ENCODE data around the gene KLRK1. TPM values are rescaled to one million over a fixed set of nuclear protein-coding genes. Genes with fewer than 3 reads are reported as not detected.
"Not testable (repeated sequence)": the region's sequence is repeated elsewhere in the genome, so short reads cannot be mapped to it uniquely, and the experiment has no call there.

KLRK1 gene
- total and polyA plus RNA-seq, 2 donors (not counting 1 experiment from before 2014, with no cell fraction given), result 0.84 to 2.1 TPM

DNA sequence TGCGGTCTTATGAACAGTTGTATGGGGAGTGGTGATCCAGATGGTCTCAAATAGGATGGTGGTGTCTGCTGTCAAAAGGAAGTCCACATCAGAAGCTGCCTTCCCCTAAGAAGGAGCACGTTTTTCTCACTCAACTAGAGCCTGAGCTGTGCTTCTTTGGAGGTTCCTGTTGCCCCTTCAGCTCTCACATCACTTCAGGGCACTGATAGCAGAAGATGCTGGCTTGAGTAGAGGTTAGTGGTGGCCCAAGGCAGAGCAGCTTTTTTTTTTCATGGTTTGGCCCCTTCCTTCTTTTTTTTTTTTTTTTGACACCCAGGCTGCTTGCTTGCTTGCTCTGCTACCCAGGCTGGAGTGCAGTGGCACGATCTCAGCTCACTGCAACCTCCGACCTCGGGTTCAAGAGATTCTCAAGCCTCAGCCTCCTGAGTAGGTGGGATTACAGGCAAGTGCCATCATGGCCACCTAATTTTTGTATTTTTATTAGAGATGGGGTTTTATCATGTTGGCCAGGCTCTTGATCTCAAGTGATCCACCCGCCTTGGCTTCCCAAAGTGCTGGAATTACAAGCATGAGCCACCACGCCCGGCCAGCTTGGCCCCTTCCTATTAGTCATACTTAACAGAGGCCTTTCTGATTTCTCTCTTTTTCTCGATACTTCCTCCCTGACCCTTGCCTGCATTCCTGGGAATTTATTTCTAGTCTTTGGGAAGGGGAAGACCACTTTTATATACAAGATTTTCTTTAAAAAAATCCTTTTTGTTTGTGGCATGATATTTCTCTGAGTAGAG lies 50.6 kb downstream of the KLRK1 start:
- H3K4me2 ChIP-seq (replicated peaks; ENCODE audit: low read depth, low read length, poor library complexity, severe bottlenecking), result no peak overlapping the region
- DNase-seq (no peak), ATAC-seq (ENCODE audit: low read depth) (no peak)
- WGBS (ENCODE audit: insufficient coverage), result 83% methylated on average over 4 of the region's 9 CpGs
- POLR2A ChIA-PET, result no interaction called here
- peaks cover 6 to 7% of the 10 kb centered on the region in 2 donors for H3K4me1 ChIP-seq (ENCODE audit: control insufficient read depth in 2 of 2, insufficient read depth in 2 of 2, low read length in 2 of 2)
- no peak overlapping the region for H3K4me3 Mint-ChIP-seq
- H3K27ac Mint-ChIP-seq, result peak overlapping the region; percentile 39
- H2AFZ ChIP-seq (ENCODE audit: insufficient read depth, low read depth, low read length, poor library complexity, severe bottlenecking), result no peak overlapping the region
- no peak overlapping the region for H3K4me3 ChIP-seq (ENCODE audit: control extremely low read depth in 1 of 5, extremely low read depth in 1 of 5, insufficient read depth in 1 of 5, low read depth in 2 of 5, low read length in 4 of 5)
- H3K79me2 ChIP-seq (ENCODE audit: control insufficient read depth, insufficient read depth, low read length), result no peaks in the 10 kb centered on the region
- intact Hi-C loops (cut with micrococcal nuclease), result no loop called here
- H3K36me3 ChIP-seq (replicated peaks in 1 of 2; ENCODE audit: control extremely low read depth in 1 of 2, control insufficient read depth in 1 of 2, extremely low read depth in 1 of 2, insufficient read depth in 2 of 2, low read length in 1 of 2), result no peaks in the 10 kb centered on the region
- peaks cover 15% of the 10 kb centered on the region for H3K4me1 Mint-ChIP-seq
- TF ChIP-seq, protein P1, sequence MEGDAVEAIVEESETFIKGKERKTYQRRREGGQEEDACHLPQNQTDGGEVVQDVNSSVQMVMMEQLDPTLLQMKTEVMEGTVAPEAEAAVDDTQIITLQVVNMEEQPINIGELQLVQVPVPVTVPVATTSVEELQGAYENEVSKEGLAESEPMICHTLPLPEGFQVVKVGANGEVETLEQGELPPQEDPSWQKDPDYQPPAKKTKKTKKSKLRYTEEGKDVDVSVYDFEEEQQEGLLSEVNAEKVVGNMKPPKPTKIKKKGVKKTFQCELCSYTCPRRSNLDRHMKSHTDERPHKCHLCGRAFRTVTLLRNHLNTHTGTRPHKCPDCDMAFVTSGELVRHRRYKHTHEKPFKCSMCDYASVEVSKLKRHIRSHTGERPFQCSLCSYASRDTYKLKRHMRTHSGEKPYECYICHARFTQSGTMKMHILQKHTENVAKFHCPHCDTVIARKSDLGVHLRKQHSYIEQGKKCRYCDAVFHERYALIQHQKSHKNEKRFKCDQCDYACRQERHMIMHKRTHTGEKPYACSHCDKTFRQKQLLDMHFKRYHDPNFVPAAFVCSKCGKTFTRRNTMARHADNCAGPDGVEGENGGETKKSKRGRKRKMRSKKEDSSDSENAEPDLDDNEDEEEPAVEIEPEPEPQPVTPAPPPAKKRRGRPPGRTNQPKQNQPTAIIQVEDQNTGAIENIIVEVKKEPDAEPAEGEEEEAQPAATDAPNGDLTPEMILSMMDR (IDR thresholded peaks at IDR 0.05), result no peak
- no peak for TF ChIP-seq EZH2 (IDR thresholded peaks at IDR 0.05; ENCODE audit: borderline replicate concordance, insufficient read depth, low read depth, low read length, poor library complexity, severe bottlenecking)
- H3K9me3 Mint-ChIP-seq (ENCODE audit: insufficient read depth), result no peaks in the 10 kb centered on the region
- H3K27ac ChIP-seq (ENCODE audit: low read length in 2 of 2), result no peak overlapping the region
- no peaks in the 10 kb centered on the region for H4K20me1 ChIP-seq (ENCODE audit: control insufficient read depth, insufficient read depth, low read length, poor library complexity, severe bottlenecking)
- CTCF ChIA-PET, result no interaction called here
- H3K27me3 Mint-ChIP-seq, result no peaks in the 10 kb centered on the region
- H3K27me3 ChIP-seq (replicated peaks in 1 of 4; ENCODE audit: control extremely low read depth in 1 of 4, control insufficient read depth in 3 of 4, insufficient read depth in 4 of 4, low read length in 3 of 4), result no peaks in the 10 kb centered on the region
- no peak overlapping the region for H3K9ac ChIP-seq (ENCODE audit: low read length)
- peaks cover 0 to 3% (median 0%) of the 10 kb centered on the region in 3 donors for H3K9me3 ChIP-seq (ENCODE audit: control extremely low read depth in 1 of 3, control insufficient read depth in 2 of 3, insufficient read depth in 1 of 3, low read length in 2 of 3)

DNA sequence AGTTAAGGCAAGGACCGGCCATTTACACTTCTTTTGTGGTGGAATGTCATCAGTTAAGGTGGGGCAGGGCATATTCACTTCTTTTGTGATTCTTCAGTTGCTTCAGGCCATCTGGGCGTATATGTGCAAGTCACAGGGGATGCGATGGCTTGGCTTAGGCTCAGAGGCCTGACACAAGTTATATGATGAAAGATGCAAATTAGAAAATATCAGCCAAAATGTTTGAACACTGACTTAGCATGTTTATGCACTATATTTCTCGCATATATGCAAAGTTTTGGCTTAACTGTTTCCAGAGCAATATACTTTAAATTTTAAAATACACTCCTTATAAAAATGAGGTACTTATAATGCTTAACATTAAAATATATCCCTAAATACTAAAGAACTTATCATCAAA lies 51.4 kb downstream of the KLRK1 start:
- POLR2A ChIA-PET; H3K4me1 ChIP-seq (ENCODE audit: control insufficient read depth in 2 of 2, insufficient read depth in 2 of 2, low read length in 2 of 2); H3K36me3 ChIP-seq (replicated peaks in 1 of 2; ENCODE audit: control extremely low read depth in 1 of 2, control insufficient read depth in 1 of 2, extremely low read depth in 1 of 2, insufficient read depth in 2 of 2, low read length in 1 of 2); DNase-seq; ATAC-seq (ENCODE audit: low read depth); CTCF ChIA-PET; intact Hi-C loops (cut with micrococcal nuclease); H3K9me3 Mint-ChIP-seq (ENCODE audit: insufficient read depth); H3K9me3 ChIP-seq (ENCODE audit: control extremely low read depth in 1 of 3, control insufficient read depth in 2 of 3, insufficient read depth in 1 of 3, low read length in 2 of 3); H3K4me2 ChIP-seq (replicated peaks; ENCODE audit: low read depth, low read length, poor library complexity, severe bottlenecking); H3K9ac ChIP-seq (ENCODE audit: low read length); H3K27ac Mint-ChIP-seq; H3K4me3 Mint-ChIP-seq; H3K27me3 ChIP-seq (replicated peaks in 1 of 4; ENCODE audit: control extremely low read depth in 1 of 4, control insufficient read depth in 3 of 4, insufficient read depth in 4 of 4, low read length in 3 of 4); H3K79me2 ChIP-seq (ENCODE audit: control insufficient read depth, insufficient read depth, low read length); H4K20me1 ChIP-seq (ENCODE audit: control insufficient read depth, insufficient read depth, low read length, poor library complexity, severe bottlenecking); H3K27me3 Mint-ChIP-seq; H2AFZ ChIP-seq (ENCODE audit: insufficient read depth, low read depth, low read length, poor library complexity, severe bottlenecking); H3K4me3 ChIP-seq (ENCODE audit: control extremely low read depth in 1 of 5, extremely low read depth in 1 of 5, insufficient read depth in 1 of 5, low read depth in 2 of 5, low read length in 4 of 5); H3K27ac ChIP-seq (ENCODE audit: low read length in 2 of 2): not testable (repeated sequence)
- peaks cover 15% of the 10 kb centered on the region for H3K4me1 Mint-ChIP-seq
- 100% methylated on average over 2 of the region's 4 CpGs for WGBS (ENCODE audit: insufficient coverage)

DNA sequence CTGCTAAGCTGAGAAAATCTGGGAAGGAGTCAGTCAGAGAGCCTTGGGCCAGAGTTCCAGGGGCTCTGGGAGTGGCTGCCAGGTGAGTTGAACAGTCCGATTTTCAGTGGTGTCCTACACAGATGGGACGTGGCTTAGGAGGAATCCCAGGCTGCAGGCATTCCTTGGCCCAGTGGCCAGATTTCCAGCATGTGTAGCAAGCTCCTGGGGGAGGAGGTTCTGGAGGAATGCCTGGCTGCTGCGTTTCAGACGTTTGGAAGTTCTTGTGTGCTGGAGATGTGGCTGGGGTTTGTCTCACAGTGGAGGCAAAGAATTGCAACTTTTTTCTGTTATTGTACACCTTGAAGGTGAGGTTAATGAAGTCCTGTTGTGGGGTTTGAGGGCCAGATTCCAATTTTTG lies 53.6 kb downstream of the KLRK1 start:
- H3K27ac ChIP-seq (ENCODE audit: low read length in 2 of 2); H3K4me1 ChIP-seq (ENCODE audit: control insufficient read depth in 2 of 2, insufficient read depth in 2 of 2, low read length in 2 of 2); H3K9me3 Mint-ChIP-seq (ENCODE audit: insufficient read depth); CTCF ChIA-PET; H3K27me3 ChIP-seq (replicated peaks in 1 of 4; ENCODE audit: control extremely low read depth in 1 of 4, control insufficient read depth in 3 of 4, insufficient read depth in 4 of 4, low read length in 3 of 4); intact Hi-C loops (cut with micrococcal nuclease); H4K20me1 ChIP-seq (ENCODE audit: control insufficient read depth, insufficient read depth, low read length, poor library complexity, severe bottlenecking); ATAC-seq (ENCODE audit: low read depth); H3K9me3 ChIP-seq (ENCODE audit: control extremely low read depth in 1 of 3, control insufficient read depth in 2 of 3, insufficient read depth in 1 of 3, low read length in 2 of 3); H3K4me1 Mint-ChIP-seq; H3K79me2 ChIP-seq (ENCODE audit: control insufficient read depth, insufficient read depth, low read length); POLR2A ChIA-PET; H3K27me3 Mint-ChIP-seq; H3K4me3 Mint-ChIP-seq; H3K4me3 ChIP-seq (ENCODE audit: control extremely low read depth in 1 of 5, extremely low read depth in 1 of 5, insufficient read depth in 1 of 5, low read depth in 2 of 5, low read length in 4 of 5); H3K36me3 ChIP-seq (replicated peaks in 1 of 2; ENCODE audit: control extremely low read depth in 1 of 2, control insufficient read depth in 1 of 2, extremely low read depth in 1 of 2, insufficient read depth in 2 of 2, low read length in 1 of 2); DNase-seq; H3K27ac Mint-ChIP-seq; H3K4me2 ChIP-seq (replicated peaks; ENCODE audit: low read depth, low read length, poor library complexity, severe bottlenecking); H2AFZ ChIP-seq (ENCODE audit: insufficient read depth, low read depth, low read length, poor library complexity, severe bottlenecking); H3K9ac ChIP-seq (ENCODE audit: low read length): not testable (repeated sequence)
- WGBS (ENCODE audit: insufficient coverage), result 91% methylated on average over 4 of the region's 4 CpGs
